ENCODE data around the gene APLP2.
"Not testable (repeated sequence)": the region's sequence is repeated elsewhere in the genome, so short reads cannot be mapped to it uniquely, and the experiment has no call there.

The APLP2 gene

GRCh38 chr11:130167146-130167545 is 97.5 kb downstream of the APLP2 start:
- DNase-seq (ENCODE audit: low read depth in 2 of 2), result no peak
- no peak overlapping the region for H3K4me3 ChIP-seq (replicated peaks in 1 of 2; ENCODE audit: low read depth in 2 of 2, low read length in 2 of 2)
- TF ChIP-seq, protein P1, sequence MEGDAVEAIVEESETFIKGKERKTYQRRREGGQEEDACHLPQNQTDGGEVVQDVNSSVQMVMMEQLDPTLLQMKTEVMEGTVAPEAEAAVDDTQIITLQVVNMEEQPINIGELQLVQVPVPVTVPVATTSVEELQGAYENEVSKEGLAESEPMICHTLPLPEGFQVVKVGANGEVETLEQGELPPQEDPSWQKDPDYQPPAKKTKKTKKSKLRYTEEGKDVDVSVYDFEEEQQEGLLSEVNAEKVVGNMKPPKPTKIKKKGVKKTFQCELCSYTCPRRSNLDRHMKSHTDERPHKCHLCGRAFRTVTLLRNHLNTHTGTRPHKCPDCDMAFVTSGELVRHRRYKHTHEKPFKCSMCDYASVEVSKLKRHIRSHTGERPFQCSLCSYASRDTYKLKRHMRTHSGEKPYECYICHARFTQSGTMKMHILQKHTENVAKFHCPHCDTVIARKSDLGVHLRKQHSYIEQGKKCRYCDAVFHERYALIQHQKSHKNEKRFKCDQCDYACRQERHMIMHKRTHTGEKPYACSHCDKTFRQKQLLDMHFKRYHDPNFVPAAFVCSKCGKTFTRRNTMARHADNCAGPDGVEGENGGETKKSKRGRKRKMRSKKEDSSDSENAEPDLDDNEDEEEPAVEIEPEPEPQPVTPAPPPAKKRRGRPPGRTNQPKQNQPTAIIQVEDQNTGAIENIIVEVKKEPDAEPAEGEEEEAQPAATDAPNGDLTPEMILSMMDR (IDR thresholded peaks at IDR 0.05; ENCODE audit: low read depth, low read length), result no peak

GRCh38 chr11:130168105-130168504 is 98.4 kb downstream of the APLP2 start:
- H3K4me3 ChIP-seq (replicated peaks in 1 of 2; ENCODE audit: low read depth in 2 of 2, low read length in 2 of 2), result no peak overlapping the region
- DNase-seq (ENCODE audit: low read depth in 2 of 2), result peak in 1 of 2 donors; percentile 76
- TF ChIP-seq, protein P1 (IDR thresholded peaks at IDR 0.05; ENCODE audit: low read depth, low read length), result no peak

DNA sequence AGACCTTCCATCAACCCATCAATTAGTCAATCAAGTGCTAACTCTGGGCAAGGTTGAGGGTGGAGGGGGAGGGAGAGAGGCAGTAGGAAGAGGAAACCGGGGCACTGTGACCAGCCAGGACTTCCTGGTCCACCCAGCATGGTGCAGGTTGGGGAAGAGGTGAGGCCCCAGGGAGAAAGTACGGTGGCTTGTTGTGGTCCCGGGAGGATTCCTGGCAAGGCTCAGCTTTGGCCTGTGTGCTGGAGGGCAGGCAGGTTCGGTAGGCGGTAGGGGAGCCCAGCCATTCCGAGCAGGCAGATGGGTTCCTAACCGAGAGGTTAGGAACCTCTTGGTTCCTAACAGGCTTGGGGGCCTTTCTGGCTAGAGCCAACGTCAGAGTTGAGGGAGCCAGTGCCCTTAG is 100.7 kb downstream of the APLP2 start:
- no peak for DNase-seq (ENCODE audit: low read depth in 2 of 2)
- TF ChIP-seq, protein P1 (IDR thresholded peaks at IDR 0.05; ENCODE audit: low read depth, low read length), result no peak
- no peak overlapping the region for H3K4me3 ChIP-seq (replicated peaks in 1 of 2; ENCODE audit: low read depth in 2 of 2, low read length in 2 of 2)

DNA sequence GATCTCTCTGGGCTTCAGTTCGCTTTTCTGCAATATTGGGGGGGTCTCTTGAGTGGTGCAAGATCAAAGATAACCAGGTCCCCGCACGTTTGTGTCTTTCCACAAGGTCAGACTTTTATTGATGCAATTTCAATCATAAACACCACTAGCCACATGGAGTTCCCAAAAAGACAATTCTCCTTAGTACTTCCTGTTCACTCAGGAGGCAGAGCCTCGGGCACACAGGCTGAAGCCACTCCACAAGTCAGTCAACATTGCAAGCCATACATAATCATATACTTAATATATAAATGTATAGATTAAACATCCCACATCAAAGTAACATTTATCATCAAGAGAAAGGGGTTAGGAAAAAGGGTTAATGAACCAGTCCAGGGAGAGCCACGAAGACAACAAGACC is 101.8 kb downstream of the APLP2 start:
- no peak for DNase-seq (ENCODE audit: low read depth in 2 of 2)
- TF ChIP-seq, protein P1 (IDR thresholded peaks at IDR 0.05; ENCODE audit: low read depth, low read length), result no peak
- no peak overlapping the region for H3K4me3 ChIP-seq (replicated peaks in 1 of 2; ENCODE audit: low read depth in 2 of 2, low read length in 2 of 2)

GRCh38 chr11:130172001-130172400 is 102.3 kb downstream of the APLP2 start:
- not testable (repeated sequence) for H3K4me3 ChIP-seq (replicated peaks in 1 of 2; ENCODE audit: low read depth in 2 of 2, low read length in 2 of 2); DNase-seq (ENCODE audit: low read depth in 2 of 2)

DNA sequence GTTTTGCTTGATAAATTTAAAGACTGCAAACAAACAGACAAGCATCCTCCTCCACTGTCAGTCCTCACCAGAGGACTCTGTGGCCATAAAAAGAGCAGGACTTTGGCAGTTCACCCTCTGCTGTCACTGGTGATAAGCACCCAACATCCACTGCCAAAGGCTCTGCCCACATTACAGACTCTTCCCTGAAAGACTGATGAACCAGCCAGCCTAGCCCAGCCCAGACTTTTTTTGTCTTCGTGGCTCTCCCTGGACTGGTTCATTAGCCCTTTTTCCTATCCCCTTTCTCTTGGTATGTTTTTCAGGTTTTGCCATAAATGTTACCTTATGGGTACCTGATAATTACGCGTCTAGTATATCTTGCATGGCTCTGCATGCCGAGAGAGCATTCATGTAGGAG is 104.9 kb downstream of the APLP2 start:
- no peak for DNase-seq (ENCODE audit: low read depth in 2 of 2)
- H3K4me3 ChIP-seq (replicated peaks in 1 of 2; ENCODE audit: low read depth in 2 of 2, low read length in 2 of 2), result no peak overlapping the region
- TF ChIP-seq, protein P1 (IDR thresholded peaks at IDR 0.05; ENCODE audit: low read depth, low read length), result no peak

DNA sequence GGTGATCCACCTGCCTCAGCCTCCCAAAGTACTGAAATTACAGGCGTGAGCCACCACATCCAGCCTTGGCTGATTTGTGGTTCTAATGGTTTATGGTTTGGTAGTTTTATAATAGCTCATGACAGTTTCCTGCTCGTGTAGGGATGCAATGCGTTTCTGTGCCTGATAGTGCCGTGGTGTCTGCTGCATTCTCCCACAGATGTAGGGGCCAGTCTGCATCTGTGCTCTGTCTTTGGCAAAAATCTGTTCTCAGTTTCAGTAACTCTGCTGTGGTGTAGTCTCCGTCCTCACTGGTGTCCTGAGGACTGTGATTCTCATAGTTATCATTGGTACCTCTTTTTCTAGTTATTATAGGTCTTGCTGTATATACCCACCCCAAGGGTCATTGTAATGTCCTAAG is 106.2 kb downstream of the APLP2 start:
- no peak overlapping the region for H3K4me3 ChIP-seq (replicated peaks in 1 of 2; ENCODE audit: low read depth in 2 of 2, low read length in 2 of 2)
- DNase-seq (ENCODE audit: low read depth in 2 of 2), result no peak
- TF ChIP-seq, protein P1 (IDR thresholded peaks at IDR 0.05; ENCODE audit: low read depth, low read length), result no peak

All from cardiac fibroblast (primary cell).